Measurements from ENCODE around the gene CPT1B. TPM values are rescaled to one million over a fixed set of nuclear protein-coding genes. Genes with fewer than 3 reads are reported as not detected.
"Not testable (repeated sequence)": the region's sequence is repeated elsewhere in the genome, so short reads cannot be mapped to it uniquely, and the experiment has no call there.

The CPT1B gene
- total RNA-seq, 1 donor from 2014 or later = 370 TPM

GRCh38 chr22:50611341-50612060 is 33.3 kb upstream of the CPT1B start:
- ATAC-seq (no peak), DNase-seq (ENCODE audit: missing footprints) (no peak)
- intact Hi-C loops (cut with DNase I) = loop anchor here (5.0 to 10.0 kb wide), 2 partner anchors 64 to 367 kb away; partner anchors contain the start of genes KLHDC7B and TUBGCP6

GRCh38 chr22:50610581-50610980 is 32.4 kb upstream of the CPT1B start:
- intact Hi-C loops (cut with DNase I) = loop anchor here (5.0 to 10.0 kb wide), 2 partner anchors 63 to 366 kb away; partner anchors contain the start of genes KLHDC7B and TUBGCP6
- ATAC-seq = no peak
- DNase-seq (ENCODE audit: missing footprints) = no peak

GRCh38 chr22:50610041-50610451 is 31.8 kb upstream of the CPT1B start:
- DNase-seq (ENCODE audit: missing footprints) = no peak
- intact Hi-C loops (cut with DNase I) = loop anchor here (5.0 to 10.0 kb wide), 2 partner anchors 63 to 365 kb away; partner anchors contain the start of genes KLHDC7B and TUBGCP6
- ATAC-seq = no peak

- ATAC-seq (no peak), DNase-seq (ENCODE audit: missing footprints) (no peak)
Measured at GRCh38 chr22:50609599-50609998, 31.4 kb upstream of the CPT1B start.

GRCh38 chr22:50608996-50609395 is 30.8 kb upstream of the CPT1B start:
- intact Hi-C loops (cut with DNase I) = no loop called here
- no peak for DNase-seq (ENCODE audit: missing footprints)
- ATAC-seq = no peak

More at GRCh38 chr22:50609599-50609998, 31.4 kb upstream of the CPT1B start:
- intact Hi-C loops (cut with DNase I) = no loop called here

GRCh38 chr22:50608058-50608840 is 30.0 kb upstream of the CPT1B start:
- intact Hi-C loops (cut with DNase I); DNase-seq (ENCODE audit: missing footprints); ATAC-seq: not testable (repeated sequence)

- ATAC-seq (no peak), DNase-seq (ENCODE audit: missing footprints) (no peak)
- intact Hi-C loops (cut with DNase I) = no loop called here
Measured at GRCh38 chr22:50607659-50608020, 29.4 kb upstream of the CPT1B start.

- ATAC-seq = no peak
- DNase-seq (ENCODE audit: missing footprints) = no peak
- intact Hi-C loops (cut with DNase I) = no loop called here
Measured at GRCh38 chr22:50606946-50607658, 28.9 kb upstream of the CPT1B start.

GRCh38 chr22:50606165-50606945 is 28.1 kb upstream of the CPT1B start:
- ATAC-seq (no peak), DNase-seq (ENCODE audit: missing footprints) (no peak)
- intact Hi-C loops (cut with DNase I) = no loop called here

- ATAC-seq = no peak
- intact Hi-C loops (cut with DNase I) = no loop called here
- no peak for DNase-seq (ENCODE audit: missing footprints)
Measured at GRCh38 chr22:50605613-50606074, 27.4 kb upstream of the CPT1B start.

- ATAC-seq (no peak), DNase-seq (ENCODE audit: missing footprints) (no peak)
- intact Hi-C loops (cut with DNase I) = no loop called here
Measured at GRCh38 chr22:50605002-50605612, 26.9 kb upstream of the CPT1B start.

- intact Hi-C loops (cut with DNase I) = no loop called here
- ATAC-seq (no peak), DNase-seq (ENCODE audit: missing footprints) (no peak)
Measured at GRCh38 chr22:50604256-50605001, 26.2 kb upstream of the CPT1B start.

- DNase-seq (ENCODE audit: missing footprints) (no peak), ATAC-seq (no peak)
- intact Hi-C loops (cut with DNase I) = no loop called here
Measured at GRCh38 chr22:50603511-50604255, 25.5 kb upstream of the CPT1B start.

GRCh38 chr22:50602338-50602700 is 24.1 kb upstream of the CPT1B start:
- DNase-seq (ENCODE audit: missing footprints) (no peak), ATAC-seq (no peak)
- intact Hi-C loops (cut with DNase I) = no loop called here

GRCh38 chr22:50601669-50602337 is 23.6 kb upstream of the CPT1B start:
- no peak for DNase-seq (ENCODE audit: missing footprints)
- no peak for ATAC-seq
- intact Hi-C loops (cut with DNase I) = no loop called here

GRCh38 chr22:50600967-50601668 is 22.9 kb upstream of the CPT1B start:
- no peak for ATAC-seq
- no peak for DNase-seq (ENCODE audit: missing footprints)
- intact Hi-C loops (cut with DNase I) = no loop called here
